GM12878 (cell line): Measurements from ENCODE around the gene ZNF688. TPM values are rescaled to one million over a fixed set of nuclear protein-coding genes. Genes with fewer than 3 reads are reported as not detected.

Experiments
- ATF7 ChIP-seq: fragments of 450-650 bp; IDR thresholded peaks from 2 replicates; pipeline ENCODE4 v1.6.1; 2016; ENCODE audit warnings: low read depth, mild to moderate bottlenecking
- BCL11A ChIP-seq: IDR thresholded peaks from 2 replicates; pipeline ENCODE4 v1.6.1; 2011; ENCODE audit warnings: low read depth, low read length
- BHLHE40 ChIP-seq, 2 experiments: fragments of 450-650 bp in 1 of 2; IDR thresholded peaks; 2 replicates each; pipeline ENCODE4 v1.6.1; 2011 to 2017; ENCODE audit warnings: low read depth in 2 of 2, borderline replicate concordance in 1 of 2, improper control_type of control experiment in 1 of 2, low read length in 1 of 2, mild to moderate bottlenecking in 1 of 2
- CBX3 ChIP-seq: fragments of 200-600 bp; sonication (generic); IDR thresholded peaks from 2 replicates; pipeline ENCODE4 v1.6.1; 2016; ENCODE audit warnings: low read depth, borderline replicate concordance
- CREM ChIP-seq: IDR thresholded peaks from 2 replicates; pipeline ENCODE4 v1.6.1; 2014; ENCODE audit warnings: antibody characterized with exemption, low read depth
- E2F8 ChIP-seq: fragments of 450-650 bp; IDR thresholded peaks from 2 replicates; pipeline ENCODE4 v1.6.1; 2018; ENCODE audit warnings: mild to moderate bottlenecking, low read depth, moderate library complexity; ENCODE audit not compliant: partially characterized antibody
- EP300 ChIP-seq, 2 experiments: fragments of 150-350 bp in 1 of 2; IDR thresholded peaks; 2 replicates each; pipeline ENCODE4 v1.6.1; 2011 to 2012; ENCODE audit warnings: low read depth in 2 of 2, low read length in 2 of 2, borderline replicate concordance in 1 of 2, improper control_type of control experiment in 1 of 2, inconsistent platforms in 1 of 2; ENCODE audit not compliant: control insufficient read depth in 1 of 2
- ESRRA ChIP-seq: IDR thresholded peaks from 2 replicates; pipeline ENCODE4 v1.6.1; 2012; ENCODE audit warnings: mild to moderate bottlenecking, low read length, improper control_type of control experiment
- FOS ChIP-seq: IDR thresholded peaks from 3 replicates; pipeline ENCODE4 v1.6.1; 2011; ENCODE audit warnings: borderline replicate concordance; ENCODE audit not compliant: insufficient read length; ENCODE audit errors: extremely low read depth
- IRF4 ChIP-seq: IDR thresholded peaks from 2 replicates; pipeline ENCODE4 v1.6.1; 2011; ENCODE audit warnings: low read depth, low read length
- MEF2B ChIP-seq: fragments of 450-650 bp; IDR thresholded peaks from 2 replicates; pipeline ENCODE4 v1.6.1; 2018; ENCODE audit warnings: mild to moderate bottlenecking, moderate library complexity; ENCODE audit not compliant: partially characterized antibody, poor library complexity, severe bottlenecking
- PAX5 ChIP-seq: IDR thresholded peaks from 2 replicates; pipeline ENCODE4 v1.6.1; 2011; ENCODE audit warnings: low read depth, low read length, borderline replicate concordance
- PRDM15 ChIP-seq: fragments of 450-650 bp; formaldehyde crosslinking; IDR thresholded peaks from 2 replicates; pipeline ENCODE4 v1.4.0; 2020; ENCODE audit warnings: mild to moderate bottlenecking, moderate library complexity
- RAD21 ChIP-seq: IDR thresholded peaks from 2 replicates; pipeline ENCODE4 v1.6.1; 2011; ENCODE audit warnings: mild to moderate bottlenecking, low read depth, low read length, moderate library complexity; ENCODE audit not compliant: insufficient read depth
- RCOR1 ChIP-seq: conservative IDR thresholded peaks from 2 replicates; pipeline ENCODE4 v1.6.1; 2012; ENCODE audit warnings: low read depth, low read length, improper control_type of control experiment
- SREBF1 ChIP-seq: IDR thresholded peaks from 2 replicates; pipeline ENCODE4 v1.6.1; 2012; ENCODE audit warnings: mild to moderate bottlenecking, low read length
- SREBF2 ChIP-seq: IDR thresholded peaks from 2 replicates; pipeline ENCODE4 v1.6.1; 2012; ENCODE audit warnings: mild to moderate bottlenecking, low read length
- SUZ12 ChIP-seq: fragments of 200-600 bp; sonication (generic); IDR thresholded peaks from one replicate; pipeline ENCODE4 v1.6.1; 2018; ENCODE audit warnings: antibody characterized with exemption, mild to moderate bottlenecking; ENCODE audit not compliant: unreplicated experiment
- polyA plus RNA-seq, 11 experiments: library from polyadenylated mRNA; depleted of rRNA in 4 of 11; unstranded in 6 of 11; stranded (reverse) in 5 of 11; fragments of >200 nt; fragmentation: Nextera tagmentation in 4 of 11; fragmentation: Illumina TruSeq in 1 of 11; extraction: Ambion mirVana in 4 of 11; extraction: Trizol in 1 of 11; gene quantifications; 1 replicate in 1 of 11; 2 replicates in 10 of 11; pipeline versions ENCODE4 v1.2.1 to v1.2.3, GENCODE V29; 2011 to 2016; ENCODE audit warnings: inconsistent platforms in 2 of 11, missing spikeins in 2 of 11, low read depth in 1 of 11
- total RNA-seq, 4 experiments: library from RNA; depleted of rRNA in 3 of 4; stranded (reverse); fragments of >200 nt in 3 of 4; fragmentation: Illumina TruSeq in 1 of 4; extraction: Trizol in 1 of 4; gene quantifications; 2 replicates each; pipeline versions ENCODE4 v1.2.1 to v1.2.3, GENCODE V29; 2013 to 2021
- TF ChIP-seq, protein P1 (sequence below): fragments of 450-650 bp; IDR thresholded peaks from 2 replicates; pipeline ENCODE4 v1.6.1; 2017; ENCODE audit warnings: mild to moderate bottlenecking, moderate library complexity

Gene ZNF688
- total and polyA plus RNA-seq, 10 of the 15 experiments (the other 5 are each of a cell fraction or from before 2014, with no cell fraction given), result 0.14 to 17.4 (median 10.6) TPM

DNA sequence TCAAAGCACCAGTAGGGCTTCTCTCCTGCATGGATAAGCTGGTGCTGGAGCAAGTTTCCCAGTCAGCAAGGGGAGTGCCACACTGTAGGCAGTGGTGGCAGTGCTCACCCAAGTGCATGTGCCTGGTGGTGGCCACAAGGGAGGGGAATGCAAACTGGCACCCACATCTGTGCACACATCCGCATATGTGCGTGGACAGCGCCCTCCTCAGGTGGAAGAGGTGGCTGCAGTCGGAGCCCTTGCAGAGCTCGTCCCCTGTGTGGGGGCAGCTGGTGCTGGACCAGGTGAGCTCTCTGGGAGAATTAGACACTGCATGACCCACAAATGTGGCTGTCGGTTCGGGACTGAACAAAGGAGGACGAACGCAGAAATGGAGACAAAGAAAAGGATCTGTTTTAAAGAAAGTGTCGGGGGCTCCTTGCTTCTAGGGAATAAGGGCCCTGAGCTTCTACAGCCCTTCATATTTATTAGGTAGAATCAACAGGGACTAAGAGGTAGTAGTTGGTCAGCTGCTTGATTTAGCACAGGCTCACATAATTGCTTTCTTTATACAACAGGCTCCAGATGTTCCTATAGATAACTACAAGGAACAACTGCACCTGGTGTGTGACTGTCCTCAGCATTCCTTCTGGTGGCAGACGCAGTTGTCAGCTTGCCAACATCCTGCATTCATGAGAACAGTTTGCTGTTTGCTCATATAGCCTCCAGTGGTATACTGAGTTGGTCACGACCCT is 44.0 kb upstream of the ZNF688 start (continued):
- no peak for TF ChIP-seq PRDM15 (CRISPR knock-in tag)
- peak; percentile 72 for TF ChIP-seq RAD21
- no peak for TF ChIP-seq E2F8
- TF ChIP-seq CREM, result no peak
- no peak for TF ChIP-seq SREBF2
- TF ChIP-seq PAX5, result 0 out of 2 replicates have a peak, but pooled peaks have one; percentile 16
- TF ChIP-seq IRF4, result no peak
- no peak for TF ChIP-seq ATF7
- no peak for TF ChIP-seq FOS
- no peak for TF ChIP-seq MEF2B
- no peak for TF ChIP-seq SUZ12
- TF ChIP-seq RCOR1, result no peak
- TF ChIP-seq, protein P1, sequence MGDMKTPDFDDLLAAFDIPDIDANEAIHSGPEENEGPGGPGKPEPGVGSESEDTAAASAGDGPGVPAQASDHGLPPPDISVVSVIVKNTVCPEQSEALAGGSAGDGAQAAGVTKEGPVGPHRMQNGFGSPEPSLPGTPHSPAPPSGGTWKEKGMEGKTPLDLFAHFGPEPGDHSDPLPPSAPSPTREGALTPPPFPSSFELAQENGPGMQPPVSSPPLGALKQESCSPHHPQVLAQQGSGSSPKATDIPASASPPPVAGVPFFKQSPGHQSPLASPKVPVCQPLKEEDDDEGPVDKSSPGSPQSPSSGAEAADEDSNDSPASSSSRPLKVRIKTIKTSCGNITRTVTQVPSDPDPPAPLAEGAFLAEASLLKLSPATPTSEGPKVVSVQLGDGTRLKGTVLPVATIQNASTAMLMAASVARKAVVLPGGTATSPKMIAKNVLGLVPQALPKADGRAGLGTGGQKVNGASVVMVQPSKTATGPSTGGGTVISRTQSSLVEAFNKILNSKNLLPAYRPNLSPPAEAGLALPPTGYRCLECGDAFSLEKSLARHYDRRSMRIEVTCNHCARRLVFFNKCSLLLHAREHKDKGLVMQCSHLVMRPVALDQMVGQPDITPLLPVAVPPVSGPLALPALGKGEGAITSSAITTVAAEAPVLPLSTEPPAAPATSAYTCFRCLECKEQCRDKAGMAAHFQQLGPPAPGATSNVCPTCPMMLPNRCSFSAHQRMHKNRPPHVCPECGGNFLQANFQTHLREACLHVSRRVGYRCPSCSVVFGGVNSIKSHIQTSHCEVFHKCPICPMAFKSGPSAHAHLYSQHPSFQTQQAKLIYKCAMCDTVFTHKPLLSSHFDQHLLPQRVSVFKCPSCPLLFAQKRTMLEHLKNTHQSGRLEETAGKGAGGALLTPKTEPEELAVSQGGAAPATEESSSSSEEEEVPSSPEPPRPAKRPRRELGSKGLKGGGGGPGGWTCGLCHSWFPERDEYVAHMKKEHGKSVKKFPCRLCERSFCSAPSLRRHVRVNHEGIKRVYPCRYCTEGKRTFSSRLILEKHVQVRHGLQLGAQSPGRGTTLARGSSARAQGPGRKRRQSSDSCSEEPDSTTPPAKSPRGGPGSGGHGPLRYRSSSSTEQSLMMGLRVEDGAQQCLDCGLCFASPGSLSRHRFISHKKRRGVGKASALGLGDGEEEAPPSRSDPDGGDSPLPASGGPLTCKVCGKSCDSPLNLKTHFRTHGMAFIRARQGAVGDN, result no peak
- TF ChIP-seq ESRRA, result no peak
- TF ChIP-seq EP300 (IDR thresholded peaks at IDR 0.05; ENCODE audit: borderline replicate concordance in 1 of 2, control insufficient read depth in 1 of 2, low read depth in 2 of 2, low read length in 2 of 2), result no peak
- no peak for TF ChIP-seq BCL11A
- no peak for TF ChIP-seq SREBF1
- TF ChIP-seq CBX3, result no peak
- peak; percentile 13 to 73; a peak in 2 of 4 replicates for TF ChIP-seq BHLHE40 (IDR thresholded peaks at IDR 0.05; ENCODE audit: borderline replicate concordance in 1 of 2, low read depth in 2 of 2, low read length in 1 of 2)
